NOMO-1 treated with DMSO at 0.1 percent for 48 hours (cell line): Measurements from ENCODE around the gene PRSS37.

Source experiments
- DNase-seq: peaks from one replicate; lab custom pipeline; 2025; ENCODE audit not compliant: unreplicated experiment; lab: John Stamatoyannopoulos, UW

Gene PRSS37

DNA sequence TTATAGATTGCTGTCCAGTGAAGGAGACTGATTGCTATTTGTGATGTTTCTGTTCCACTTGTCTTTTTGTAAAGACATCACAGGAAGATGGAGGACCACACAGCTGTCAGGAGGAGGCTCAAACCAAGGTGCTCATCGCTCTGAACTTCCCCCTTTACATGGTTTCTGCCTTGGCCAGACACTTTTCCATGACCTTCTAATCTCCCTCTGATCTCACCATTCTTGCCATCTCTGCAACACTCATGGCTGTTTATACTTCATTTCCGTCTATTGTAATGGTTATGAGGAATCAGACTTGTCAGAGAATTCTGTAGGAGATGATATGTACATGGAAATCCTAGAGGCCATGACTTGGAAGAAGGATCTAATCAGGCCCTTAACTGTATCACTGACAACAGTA lies 53.0 kb downstream of the PRSS37 start:
- no peak for DNase-seq
